ENCODE results near the gene BABAM2.

DNA sequence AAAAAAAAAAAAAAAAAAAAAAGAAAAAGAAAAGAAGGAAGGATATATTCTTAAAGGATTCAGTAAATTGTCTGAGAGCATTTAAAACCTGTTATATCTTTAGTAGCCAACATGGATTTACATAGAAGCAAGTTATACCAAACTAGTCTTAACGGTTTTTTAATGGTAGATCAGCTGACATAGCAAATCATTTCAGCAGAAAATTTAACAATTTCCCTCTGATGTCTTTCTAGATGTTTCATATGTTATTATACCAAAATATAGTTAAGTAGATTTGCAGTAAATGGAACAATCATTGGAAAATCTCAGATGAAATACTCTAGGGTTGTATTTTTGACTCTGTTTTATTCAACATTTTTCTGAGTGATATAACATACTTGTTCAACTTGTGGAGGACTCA is 72.9 kb downstream of the BABAM2 start:
- TF ChIP-seq, protein P1, sequence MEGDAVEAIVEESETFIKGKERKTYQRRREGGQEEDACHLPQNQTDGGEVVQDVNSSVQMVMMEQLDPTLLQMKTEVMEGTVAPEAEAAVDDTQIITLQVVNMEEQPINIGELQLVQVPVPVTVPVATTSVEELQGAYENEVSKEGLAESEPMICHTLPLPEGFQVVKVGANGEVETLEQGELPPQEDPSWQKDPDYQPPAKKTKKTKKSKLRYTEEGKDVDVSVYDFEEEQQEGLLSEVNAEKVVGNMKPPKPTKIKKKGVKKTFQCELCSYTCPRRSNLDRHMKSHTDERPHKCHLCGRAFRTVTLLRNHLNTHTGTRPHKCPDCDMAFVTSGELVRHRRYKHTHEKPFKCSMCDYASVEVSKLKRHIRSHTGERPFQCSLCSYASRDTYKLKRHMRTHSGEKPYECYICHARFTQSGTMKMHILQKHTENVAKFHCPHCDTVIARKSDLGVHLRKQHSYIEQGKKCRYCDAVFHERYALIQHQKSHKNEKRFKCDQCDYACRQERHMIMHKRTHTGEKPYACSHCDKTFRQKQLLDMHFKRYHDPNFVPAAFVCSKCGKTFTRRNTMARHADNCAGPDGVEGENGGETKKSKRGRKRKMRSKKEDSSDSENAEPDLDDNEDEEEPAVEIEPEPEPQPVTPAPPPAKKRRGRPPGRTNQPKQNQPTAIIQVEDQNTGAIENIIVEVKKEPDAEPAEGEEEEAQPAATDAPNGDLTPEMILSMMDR (IDR thresholded peaks at IDR 0.05 in 2 of 3, conservative IDR thresholded peaks at IDR 0.05 in 1 of 3; ENCODE audit: insufficient read depth in 2 of 3, low read depth in 1 of 3, low read length in 3 of 3) = no peak
- TF ChIP-seq, protein P2, sequence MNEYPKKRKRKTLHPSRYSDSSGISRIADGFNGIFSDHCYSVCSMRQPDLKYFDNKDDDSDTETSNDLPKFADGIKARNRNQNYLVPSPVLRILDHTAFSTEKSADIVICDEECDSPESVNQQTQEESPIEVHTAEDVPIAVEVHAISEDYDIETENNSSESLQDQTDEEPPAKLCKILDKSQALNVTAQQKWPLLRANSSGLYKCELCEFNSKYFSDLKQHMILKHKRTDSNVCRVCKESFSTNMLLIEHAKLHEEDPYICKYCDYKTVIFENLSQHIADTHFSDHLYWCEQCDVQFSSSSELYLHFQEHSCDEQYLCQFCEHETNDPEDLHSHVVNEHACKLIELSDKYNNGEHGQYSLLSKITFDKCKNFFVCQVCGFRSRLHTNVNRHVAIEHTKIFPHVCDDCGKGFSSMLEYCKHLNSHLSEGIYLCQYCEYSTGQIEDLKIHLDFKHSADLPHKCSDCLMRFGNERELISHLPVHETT (CRISPR knock-in tag; conservative IDR thresholded peaks at IDR 0.05 in 1 of 2, IDR thresholded peaks at IDR 0.05 in 1 of 2) = no peak
- TF ChIP-seq, protein P3, sequence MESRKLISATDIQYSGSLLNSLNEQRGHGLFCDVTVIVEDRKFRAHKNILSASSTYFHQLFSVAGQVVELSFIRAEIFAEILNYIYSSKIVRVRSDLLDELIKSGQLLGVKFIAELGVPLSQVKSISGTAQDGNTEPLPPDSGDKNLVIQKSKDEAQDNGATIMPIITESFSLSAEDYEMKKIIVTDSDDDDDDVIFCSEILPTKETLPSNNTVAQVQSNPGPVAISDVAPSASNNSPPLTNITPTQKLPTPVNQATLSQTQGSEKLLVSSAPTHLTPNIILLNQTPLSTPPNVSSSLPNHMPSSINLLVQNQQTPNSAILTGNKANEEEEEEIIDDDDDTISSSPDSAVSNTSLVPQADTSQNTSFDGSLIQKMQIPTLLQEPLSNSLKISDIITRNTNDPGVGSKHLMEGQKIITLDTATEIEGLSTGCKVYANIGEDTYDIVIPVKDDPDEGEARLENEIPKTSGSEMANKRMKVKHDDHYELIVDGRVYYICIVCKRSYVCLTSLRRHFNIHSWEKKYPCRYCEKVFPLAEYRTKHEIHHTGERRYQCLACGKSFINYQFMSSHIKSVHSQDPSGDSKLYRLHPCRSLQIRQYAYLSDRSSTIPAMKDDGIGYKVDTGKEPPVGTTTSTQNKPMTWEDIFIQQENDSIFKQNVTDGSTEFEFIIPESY (CRISPR knock-in tag; IDR thresholded peaks at IDR 0.05) = no peak
- TF ChIP-seq SMARCC2 (IDR thresholded peaks at IDR 0.05; ENCODE audit: low read depth) = no peak
- TF ChIP-seq TARDBP (IDR thresholded peaks at IDR 0.05) = no peak
- TF ChIP-seq, protein P4, sequence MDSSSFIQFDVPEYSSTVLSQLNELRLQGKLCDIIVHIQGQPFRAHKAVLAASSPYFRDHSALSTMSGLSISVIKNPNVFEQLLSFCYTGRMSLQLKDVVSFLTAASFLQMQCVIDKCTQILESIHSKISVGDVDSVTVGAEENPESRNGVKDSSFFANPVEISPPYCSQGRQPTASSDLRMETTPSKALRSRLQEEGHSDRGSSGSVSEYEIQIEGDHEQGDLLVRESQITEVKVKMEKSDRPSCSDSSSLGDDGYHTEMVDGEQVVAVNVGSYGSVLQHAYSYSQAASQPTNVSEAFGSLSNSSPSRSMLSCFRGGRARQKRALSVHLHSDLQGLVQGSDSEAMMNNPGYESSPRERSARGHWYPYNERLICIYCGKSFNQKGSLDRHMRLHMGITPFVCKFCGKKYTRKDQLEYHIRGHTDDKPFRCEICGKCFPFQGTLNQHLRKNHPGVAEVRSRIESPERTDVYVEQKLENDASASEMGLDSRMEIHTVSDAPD (CRISPR knock-in tag; IDR thresholded peaks at IDR 0.05) = no peak
- TF ChIP-seq POLR2AphosphoS5 (IDR thresholded peaks at IDR 0.05; ENCODE audit: control insufficient read depth, insufficient read depth, low read depth, low read length) = no peak
